ENCODE measurements around the gene DHFR2.
"Not testable (repeated sequence)": the region's sequence is repeated elsewhere in the genome, so short reads cannot be mapped to it uniquely, and the experiment has no call there.

The DHFR2 gene

GRCh38 chr3:94062513-94063404, at the start of gene DHFR2, which contains the start of gene NSUN3:
TSS of gene DHFR2 (minus strand) at chr3:94062916. CDS start at chr3:94061511, 1,405 bp downstream.
TSS of gene NSUN3 (plus strand) at chr3:94063061. CDS start at chr3:94063127, 66 bp downstream.
- peak; percentile 86 for DNase-seq

DNA sequence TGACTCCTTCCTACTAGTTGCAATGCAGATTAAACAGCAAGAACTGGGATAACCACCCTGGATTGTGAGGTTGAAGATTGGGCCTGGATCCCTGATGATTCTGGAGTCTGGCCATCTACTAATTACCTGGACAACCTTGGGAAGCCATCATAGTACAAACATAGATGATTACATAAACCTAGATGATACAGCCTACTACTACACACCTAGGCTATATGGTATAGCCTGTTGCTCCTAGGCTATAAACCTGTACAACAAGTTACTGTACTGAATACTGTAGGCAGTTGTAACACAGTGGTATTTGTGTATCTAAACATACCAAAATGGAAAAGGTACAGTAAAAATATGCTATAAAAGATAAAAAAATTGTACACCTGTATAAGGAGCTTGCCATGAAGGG, 48.1 kb upstream of the DHFR2 start:
- DNase-seq = no peak

- not testable (repeated sequence) for DNase-seq
Observed at GRCh38 chr3:94110232-94110631, 47.5 kb upstream of the DHFR2 start.

DNA sequence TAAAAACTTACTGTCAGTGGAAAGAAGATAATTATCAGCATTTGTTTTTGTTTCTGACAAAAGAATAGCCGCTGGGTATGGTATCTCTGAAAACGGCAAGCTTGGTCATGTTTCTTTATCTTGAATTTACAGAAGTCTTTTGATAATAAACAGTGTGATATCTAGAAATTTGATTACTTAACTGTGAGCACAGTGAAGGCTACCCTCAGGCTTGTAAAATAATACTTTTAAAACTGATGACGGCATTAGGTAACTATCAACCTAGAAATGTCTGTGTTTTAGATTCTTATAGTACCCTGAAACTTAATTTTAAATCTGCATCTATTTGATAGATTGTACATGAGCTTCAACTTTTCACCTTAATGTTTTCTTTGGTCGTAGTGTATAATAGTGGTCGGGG, 43.6 kb upstream of the DHFR2 start:
- no peak for DNase-seq

DNA sequence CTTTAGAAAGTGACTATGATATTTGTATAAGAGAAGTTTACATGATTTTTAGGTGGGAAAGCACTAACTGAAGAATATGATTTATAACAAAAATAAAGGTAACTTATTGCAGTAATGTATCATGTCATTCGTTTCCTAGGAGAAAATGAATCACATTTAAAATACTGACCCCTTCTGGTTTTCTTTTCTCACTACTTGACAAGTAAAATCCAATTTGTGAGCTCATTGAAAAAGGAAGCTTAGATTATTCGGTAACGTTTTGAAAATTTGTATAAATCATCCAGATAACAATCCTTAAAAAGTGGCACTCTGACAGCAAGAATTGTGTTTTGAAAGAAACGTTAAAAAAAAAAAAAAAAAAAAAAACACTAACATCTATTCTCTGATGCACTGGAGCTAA, 39.1 kb upstream of the DHFR2 start:
- no peak for DNase-seq

GRCh38 chr3:94099311-94099710, 36.6 kb upstream of the DHFR2 start:
- DNase-seq = no peak

DNA sequence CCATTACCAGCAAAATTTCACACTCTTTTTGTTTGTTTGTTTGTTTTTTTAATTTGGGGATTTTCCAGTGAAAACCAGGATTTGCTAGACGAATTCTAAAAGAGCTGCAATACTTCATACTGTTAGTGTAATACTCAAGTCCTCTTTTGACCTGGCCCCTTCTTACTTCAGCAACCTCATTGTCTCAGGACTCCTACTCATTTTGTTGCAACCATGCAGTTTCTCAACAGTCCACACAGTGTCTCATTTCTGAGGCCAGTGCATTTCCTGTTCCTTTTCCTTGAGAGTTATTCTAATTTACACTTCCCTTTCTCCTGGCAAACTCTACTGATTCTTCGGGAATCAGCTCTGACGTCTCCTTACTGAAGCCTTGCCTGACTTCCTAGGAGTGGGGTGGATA, 35.7 kb upstream of the DHFR2 start:
- DNase-seq = no peak

GRCh38 chr3:94095111-94095510, 32.4 kb upstream of the DHFR2 start:
- DNase-seq = no peak

DNA sequence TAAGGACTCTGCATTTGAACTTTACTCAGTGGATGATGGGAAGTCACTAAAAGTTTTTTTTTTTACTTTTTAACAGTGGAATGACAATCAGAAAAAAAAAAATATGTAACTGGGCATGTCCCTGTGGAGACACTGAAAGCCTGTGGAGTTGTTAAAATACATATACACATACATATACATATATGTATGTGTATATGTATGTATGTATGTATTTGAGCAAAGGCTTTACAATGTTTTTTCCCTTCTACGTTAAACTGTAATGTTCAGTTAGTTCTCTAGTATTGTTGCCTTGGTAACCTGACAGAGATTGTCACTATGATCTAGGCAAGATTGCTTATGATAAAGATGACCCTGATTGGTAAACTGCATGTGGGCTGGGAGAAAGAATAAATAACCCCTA, 30.4 kb upstream of the DHFR2 start:
- no peak for DNase-seq

DNA sequence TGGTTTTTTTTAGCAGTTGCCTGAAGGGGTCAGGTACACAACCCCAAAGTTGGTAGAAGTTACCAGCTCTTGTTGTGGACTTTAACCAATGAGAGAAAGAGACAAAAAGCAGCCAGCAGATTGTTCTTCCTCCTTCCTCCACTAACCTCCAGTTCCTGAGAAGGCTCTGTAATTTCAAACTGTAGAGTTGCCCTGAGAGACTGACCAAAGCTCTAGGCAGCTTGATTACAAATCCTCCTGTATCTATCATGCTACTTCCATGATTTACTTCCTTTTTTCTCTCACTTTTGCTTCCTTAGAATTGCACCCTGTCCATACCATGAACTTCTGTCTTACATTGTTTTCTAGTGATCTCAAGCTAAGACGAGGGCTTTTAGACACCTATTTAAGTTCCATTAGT, 29.4 kb upstream of the DHFR2 start:
- no peak for DNase-seq

GRCh38 chr3:94089126-94089525, 26.4 kb upstream of the DHFR2 start:
- no peak for DNase-seq

DNA sequence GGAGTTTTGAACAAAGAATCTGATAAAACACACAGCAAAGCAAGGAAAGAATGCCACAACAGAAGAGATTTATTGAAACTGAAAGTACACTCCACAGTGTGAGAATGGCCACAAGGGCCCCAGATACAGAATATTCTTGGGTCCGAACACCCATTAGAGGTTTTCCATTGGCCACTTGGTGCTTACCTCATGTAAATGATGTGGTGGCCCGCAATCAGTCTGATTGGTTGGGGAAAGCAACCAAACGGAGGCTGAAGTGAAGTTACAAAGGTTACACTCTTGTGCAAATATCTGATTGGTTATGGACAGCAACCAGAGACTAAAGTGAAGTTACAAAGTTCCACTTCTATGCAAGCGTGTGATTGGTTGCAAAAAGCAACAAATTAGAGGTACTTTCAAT, 20.5 kb upstream of the DHFR2 start:
- DNase-seq = no peak

- no peak for DNase-seq
Observed at GRCh38 chr3:94082391-94082937, 19.7 kb upstream of the DHFR2 start.

DNA sequence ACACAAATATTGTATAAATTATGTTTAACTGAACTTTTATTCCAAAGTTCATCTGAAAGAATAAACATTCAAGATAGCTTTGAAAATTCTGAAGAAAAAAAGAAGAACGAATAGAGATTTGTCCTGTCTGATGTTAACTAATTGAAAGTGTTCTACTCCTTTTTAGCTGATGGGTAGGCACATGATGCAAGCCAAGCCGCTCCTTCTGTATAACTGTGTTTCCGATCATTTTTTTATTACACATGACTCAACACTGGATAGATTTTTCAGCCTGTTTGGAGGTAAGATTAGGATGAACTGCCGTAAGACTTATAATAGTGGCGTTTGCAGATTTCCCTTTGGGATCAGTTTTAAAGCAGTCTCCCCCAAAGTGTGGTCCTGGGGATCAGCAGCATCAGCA, 19.2 kb upstream of the DHFR2 start:
- DNase-seq = no peak

DNA sequence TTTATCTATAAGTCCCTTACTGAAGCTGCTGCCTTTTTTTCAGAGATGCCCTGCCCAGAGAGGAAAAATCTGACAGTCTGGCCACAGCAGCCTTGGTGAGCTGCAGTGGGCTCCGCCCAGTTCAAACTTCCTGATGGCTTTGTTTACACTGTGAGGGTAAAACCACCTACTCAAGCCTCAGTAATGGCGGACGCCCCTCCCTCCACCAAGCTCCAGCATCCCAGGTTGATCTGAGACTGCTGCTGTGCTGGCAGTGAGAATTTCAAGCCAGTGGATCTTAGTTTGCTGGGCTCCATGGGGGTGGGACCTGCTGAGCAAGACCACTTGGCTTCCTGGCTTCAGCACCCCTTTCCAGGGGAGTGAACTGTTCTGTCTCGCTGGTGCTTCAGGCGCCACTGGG, 17.8 kb upstream of the DHFR2 start:
- not testable (repeated sequence) for DNase-seq

GRCh38 chr3:94076055-94076454, 13.3 kb upstream of the DHFR2 start:
- DNase-seq = no peak

DNA sequence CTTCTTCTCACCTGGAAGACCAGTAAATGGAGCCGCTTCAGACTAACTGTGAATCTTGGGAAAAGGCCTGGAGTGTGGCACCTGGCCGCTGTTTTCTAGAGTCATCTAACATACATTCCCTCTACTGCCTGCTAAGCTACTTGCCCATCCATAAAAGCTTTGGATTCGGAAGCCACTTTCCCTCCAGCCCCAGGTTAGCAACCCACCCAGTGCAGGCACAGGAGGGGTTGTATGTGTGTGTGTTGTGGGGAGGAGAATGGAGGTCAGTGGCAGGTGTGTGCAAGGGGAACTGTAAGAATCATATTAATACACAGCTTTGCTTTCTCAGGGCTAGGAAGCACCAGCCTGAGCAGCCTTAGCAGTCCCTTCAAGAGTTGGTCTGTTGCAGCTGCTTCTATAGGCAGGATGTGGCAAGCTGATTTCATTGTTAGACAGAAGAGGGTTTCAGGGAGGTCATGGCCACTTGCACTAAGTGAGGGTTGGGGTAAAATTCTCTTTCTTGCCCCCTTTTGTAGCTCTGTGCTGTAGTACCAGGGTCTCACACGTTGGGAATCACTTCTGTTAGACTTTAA, 9.1 kb upstream of the DHFR2 start:
- no peak for DNase-seq

- no peak for DNase-seq
Observed at GRCh38 chr3:94070341-94070911, 7.7 kb upstream of the DHFR2 start.

DNA sequence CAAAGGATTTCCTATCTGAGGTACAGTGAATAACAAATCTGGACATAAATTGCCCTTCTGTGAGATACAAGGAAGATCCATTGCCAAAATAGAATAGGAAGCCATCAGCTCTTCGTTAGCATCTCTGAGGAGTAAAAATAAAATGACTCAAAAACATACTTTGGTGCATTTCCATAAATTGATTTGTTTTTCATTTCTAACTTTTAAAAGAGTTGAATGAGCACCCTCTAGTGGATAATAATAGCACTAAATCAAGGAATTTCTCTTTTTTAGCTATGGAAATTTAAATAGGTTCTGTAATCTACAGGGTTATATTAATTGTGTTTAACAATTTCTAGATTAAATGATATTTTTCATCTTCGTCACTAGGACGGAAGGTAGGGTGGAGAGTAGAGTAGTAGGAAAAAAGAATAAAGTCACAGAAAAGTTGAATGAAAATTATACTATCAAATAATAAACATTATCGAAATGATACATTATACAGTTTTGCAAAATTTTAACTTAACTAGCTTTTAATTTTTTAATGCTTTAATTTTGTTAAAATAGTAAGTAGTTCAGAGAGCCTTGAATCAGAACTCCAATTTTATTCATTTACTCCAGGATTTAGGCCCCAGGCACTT, 6.6 kb upstream of the DHFR2 start:
- no peak for DNase-seq

DNA sequence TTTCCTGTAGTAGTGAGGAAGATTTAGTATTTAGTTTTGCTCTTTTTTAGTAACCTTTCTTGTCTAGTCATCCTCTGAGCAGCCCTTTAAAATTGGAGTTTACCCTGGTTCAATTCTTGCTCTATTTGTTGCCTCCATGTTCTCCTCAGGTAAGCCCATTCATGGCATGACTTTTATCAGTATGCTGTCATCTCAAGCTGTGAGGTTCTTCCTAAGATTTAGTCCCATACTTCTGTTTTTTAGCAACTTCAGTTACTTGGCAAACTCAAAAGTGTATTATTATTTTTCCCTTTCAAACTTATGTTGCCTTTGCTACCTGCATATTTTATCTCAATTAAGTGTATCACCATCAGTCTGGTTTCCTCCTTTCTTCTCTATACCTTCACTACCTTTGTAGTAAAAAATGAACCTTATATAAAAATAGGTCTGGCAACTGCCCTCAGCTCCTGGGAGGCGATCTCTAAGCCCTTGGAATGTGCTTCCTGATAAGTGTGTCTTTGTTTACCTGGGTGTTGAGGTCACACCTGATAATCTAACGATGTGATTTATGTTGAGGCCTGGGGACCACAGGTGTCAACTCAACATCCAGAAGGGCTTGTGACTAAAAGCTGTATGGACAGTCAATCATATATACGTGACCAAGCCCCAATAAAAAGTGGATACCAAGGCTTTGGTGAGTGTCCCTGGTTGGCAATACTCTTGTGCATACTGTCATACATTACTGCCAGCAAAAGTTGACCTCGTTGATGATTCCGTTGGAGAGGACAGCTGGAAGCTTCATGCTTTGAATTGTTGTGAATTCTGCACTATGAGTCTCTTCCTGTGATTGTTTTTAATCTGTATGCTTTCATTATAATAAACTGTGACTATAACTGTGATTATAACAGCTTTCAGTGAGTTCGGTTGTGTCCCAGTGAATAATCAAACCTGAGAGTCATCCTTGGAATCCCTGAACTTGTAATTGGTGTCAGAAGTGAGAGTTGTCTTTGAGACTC, 4.1 kb upstream of the DHFR2 start:
- no peak for DNase-seq

DNA sequence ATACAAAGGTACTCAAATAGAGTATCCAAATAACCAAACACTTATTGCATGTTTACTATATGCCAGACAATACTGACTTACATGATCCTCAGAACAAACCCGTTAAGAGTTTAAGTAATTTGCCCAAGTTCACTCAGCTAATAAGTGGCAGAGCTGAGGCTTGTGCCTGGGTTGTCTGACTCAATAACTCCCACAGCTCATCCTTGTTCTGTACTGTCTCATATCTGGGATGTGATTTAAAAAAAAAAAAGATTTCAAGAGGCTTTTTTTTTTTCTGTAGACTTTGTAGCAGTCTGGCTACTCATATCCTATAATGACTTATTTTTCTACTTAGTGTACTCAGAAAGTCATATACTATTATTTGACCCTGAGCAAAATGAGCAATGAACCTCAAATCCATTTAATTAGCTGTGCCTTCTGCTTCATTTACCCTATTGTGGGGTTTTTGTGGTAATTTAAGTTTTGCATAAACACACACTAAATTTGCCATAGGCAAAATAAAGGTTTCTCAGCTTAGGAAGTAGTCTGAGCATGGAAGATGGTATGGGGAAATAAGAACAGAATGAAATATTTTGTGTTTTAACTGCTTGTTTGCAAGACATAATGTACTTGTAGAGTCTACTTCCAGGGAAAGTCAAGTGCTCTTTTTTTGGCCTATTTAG, 3.2 kb upstream of the DHFR2 start:
- DNase-seq = no peak

GRCh38 chr3:94065122-94065521, 2.4 kb upstream of the DHFR2 start:
- DNase-seq = no peak
